Measurements from ENCODE around the gene PLIN3. TPM values are rescaled to one million over a fixed set of nuclear protein-coding genes. Genes with fewer than 3 reads are reported as not detected.

The PLIN3 gene
- total RNA-seq, 3 donors from 2014 or later (not counting 1 experiment from before 2014, with no cell fraction given): 26.6 to 28.7 (median 28.3) TPM

GRCh38 chr19:4852484-4852883 is 15.0 kb downstream of the PLIN3 start:
- ATAC-seq (no peak), DNase-seq (no peak)
- Mint-ChIP-seq H3K36me3 (no peaks in the 10 kb centered on the region), H3K9me3 (no peaks in the 10 kb centered on the region), H3K4me3 (no peak overlapping the region), H3K27me3 (ENCODE audit: low read depth in 2 of 2) (no peaks in the 10 kb centered on the region), H3K27ac (no peak overlapping the region), H3K4me1 (peaks cover 0 to 5% of the 10 kb centered on the region in 2 donors)
- Histone ChIP-seq H3K27ac (ENCODE audit: low read length) (no peak overlapping the region), H3K36me3 (ENCODE audit: control insufficient read depth, insufficient read depth, low read length) (peaks cover 8% of the 10 kb centered on the region), H3K4me3 (ENCODE audit: low read length) (no peak overlapping the region), H3K4me1 (ENCODE audit: control insufficient read depth, insufficient read depth, low read length) (no peaks in the 10 kb centered on the region), H3K27me3 (ENCODE audit: control insufficient read depth, insufficient read depth, low read length) (no peaks in the 10 kb centered on the region), H3K9me3 (ENCODE audit: control insufficient read depth, insufficient read depth, low read length) (no peaks in the 10 kb centered on the region)
- no peak for TF ChIP-seq CTCF (IDR thresholded peaks at IDR 0.05)
- intact Hi-C loops (cut with micrococcal nuclease): no loop called here
- WGBS (ENCODE audit: insufficient coverage): 96% methylated on average over 6 of the region's 6 CpGs

- no peak overlapping the region for H3K27ac Mint-ChIP-seq
These were observed 15.7 kb downstream of the PLIN3 start for GRCh38 chr19:4851551-4852290.

GRCh38 chr19:4849019-4849418 is 18.4 kb downstream of the PLIN3 start:
- Histone ChIP-seq H3K27ac (ENCODE audit: low read length) (no peak overlapping the region), H3K4me3 (ENCODE audit: low read length) (no peak overlapping the region), H3K4me1 (ENCODE audit: control insufficient read depth, insufficient read depth, low read length) (no peaks in the 10 kb centered on the region), H3K9me3 (ENCODE audit: control insufficient read depth, insufficient read depth, low read length) (no peaks in the 10 kb centered on the region), H3K36me3 (ENCODE audit: control insufficient read depth, insufficient read depth, low read length) (peaks cover 14% of the 10 kb centered on the region), H3K27me3 (ENCODE audit: control insufficient read depth, insufficient read depth, low read length) (no peaks in the 10 kb centered on the region)
- ATAC-seq: no peak
- no peak for TF ChIP-seq CTCF (IDR thresholded peaks at IDR 0.05)
- intact Hi-C loops (cut with micrococcal nuclease): no loop called here
- DNase-seq: no peak
- H3K36me3 Mint-ChIP-seq: no peaks in the 10 kb centered on the region
- no peak overlapping the region for H3K27ac Mint-ChIP-seq
- H3K9me3 Mint-ChIP-seq: no peaks in the 10 kb centered on the region
- H3K27me3 Mint-ChIP-seq (ENCODE audit: low read depth in 2 of 2): no peaks in the 10 kb centered on the region
- no peak overlapping the region for H3K4me3 Mint-ChIP-seq
- H3K4me1 Mint-ChIP-seq: peaks cover 0 to 5% of the 10 kb centered on the region in 2 donors
- 85% methylated on average over 7 of the region's 7 CpGs for WGBS (ENCODE audit: insufficient coverage)

More at GRCh38 chr19:4851551-4852290, 15.7 kb downstream of the PLIN3 start:
- Histone ChIP-seq H3K9me3 (ENCODE audit: control insufficient read depth, insufficient read depth, low read length) (no peaks in the 10 kb centered on the region), H3K4me1 (ENCODE audit: control insufficient read depth, insufficient read depth, low read length) (no peaks in the 10 kb centered on the region), H3K27ac (ENCODE audit: low read length) (no peak overlapping the region), H3K4me3 (ENCODE audit: low read length) (no peak overlapping the region), H3K27me3 (ENCODE audit: control insufficient read depth, insufficient read depth, low read length) (no peaks in the 10 kb centered on the region), H3K36me3 (ENCODE audit: control insufficient read depth, insufficient read depth, low read length) (peaks cover 11% of the 10 kb centered on the region)
- peak; percentile 74 to 87 for DNase-seq
- intact Hi-C loops (cut with micrococcal nuclease): loop anchor here (1.0 kb wide), 1 partner anchor 42 kb away; no protein-coding TSS in a partner anchor
- Mint-ChIP-seq H3K27me3 (ENCODE audit: low read depth in 2 of 2) (no peaks in the 10 kb centered on the region), H3K4me3 (no peak overlapping the region), H3K9me3 (no peaks in the 10 kb centered on the region), H3K36me3 (no peaks in the 10 kb centered on the region), H3K4me1 (peaks cover 0 to 5% of the 10 kb centered on the region in 2 donors)
- ATAC-seq: peak; percentile 78 to 97 (median 94)
- 86% methylated on average over 42 of the region's 42 CpGs for WGBS (ENCODE audit: insufficient coverage)
- TF ChIP-seq CTCF (IDR thresholded peaks at IDR 0.05): peak; percentile 81

Measured in natural killer cell (primary cell).